Articular chondrocyte of knee joint (primary cell): Measurements from ENCODE around the gene USP17L10. TPM values are rescaled to one million over a fixed set of nuclear protein-coding genes. Genes with fewer than 3 reads are reported as not detected.

ENCODE experiments used
- total RNA-seq: library from RNA; depleted of rRNA; stranded (reverse); fragments of >200 nt; gene quantifications from 2 replicates; pipeline ENCODE4 v1.2.3, GENCODE V29; 2012

USP17L10 gene
- not detected in 2 replicates for total RNA-seq

GRCh38 chr4:9210357-9210756, at the start of gene USP17L10:
Gene USP17L10 (plus strand): TSS chr4:9210657. CDS start chr4:9210657, 0 bp downstream.

GRCh38 chr4:9169791-9170459, 40.5 kb upstream of the USP17L10 start, which contains the start of gene FAM90A26:
Gene FAM90A26 (plus strand): TSS chr4:9170409. CDS start chr4:9173173, 2,764 bp downstream.

GRCh38 chr4:9215105-9215504, 4.6 kb downstream of the USP17L10 start, which contains the start of gene USP17L11:
Gene USP17L11 (plus strand): TSS chr4:9215405. CDS start chr4:9215405, 0 bp downstream.

GRCh38 chr4:9219852-9220251, 9.4 kb downstream of the USP17L10 start, which contains the start of gene USP17L12:
Gene USP17L12 (plus strand): TSS chr4:9220152. CDS start chr4:9220152, 0 bp downstream.

GRCh38 chr4:9224596-9224995, 14.1 kb downstream of the USP17L10 start, which contains the start of gene USP17L13:
Gene USP17L13 (plus strand): TSS chr4:9224896. CDS start chr4:9224896, 0 bp downstream.

GRCh38 chr4:9234085-9234484, 23.6 kb downstream of the USP17L10 start, which contains the start of gene USP17L15:
Gene USP17L15 (plus strand): TSS chr4:9234385. CDS start chr4:9234385, 0 bp downstream.

GRCh38 chr4:9243579-9243978, 33.1 kb downstream of the USP17L10 start, which contains the start of gene USP17L17:
Gene USP17L17 (plus strand): TSS chr4:9243879. CDS start chr4:9243879, 0 bp downstream.

GRCh38 chr4:9247953-9248680, 37.7 kb downstream of the USP17L10 start, which contains the start of gene USP17L18:
Gene USP17L18 (plus strand): TSS chr4:9248630. CDS start chr4:9248630, 0 bp downstream.

GRCh38 chr4:9253078-9253477, 42.6 kb downstream of the USP17L10 start, which contains the start of gene USP17L19:
Gene USP17L19 (plus strand): TSS chr4:9253378. CDS start chr4:9253378, 0 bp downstream.

GRCh38 chr4:9257824-9258223, 47.4 kb downstream of the USP17L10 start, which contains the start of gene USP17L20:
Gene USP17L20 (plus strand): TSS chr4:9258124. CDS start chr4:9258124, 0 bp downstream.

Other genes starting within 250 kb of the USP17L10 start
- not detected in 2 replicates for gene FAM90A26, start 40.2 kb upstream of the USP17L10 start, total RNA-seq
- gene USP17L11, start 4.7 kb downstream of the USP17L10 start, total RNA-seq: not detected in 2 replicates
- gene USP17L12, start 9.5 kb downstream of the USP17L10 start, total RNA-seq: not detected in 2 replicates
- not detected in 2 replicates for gene USP17L13, start 14.2 kb downstream of the USP17L10 start, total RNA-seq
- gene USP17L15, start 23.7 kb downstream of the USP17L10 start, total RNA-seq: not detected in 2 replicates
- not detected in 2 replicates for gene USP17L17, start 33.2 kb downstream of the USP17L10 start, total RNA-seq
- gene USP17L18, start 38.0 kb downstream of the USP17L10 start, total RNA-seq: not detected in 2 replicates
- not detected in 2 replicates for gene USP17L19, start 42.7 kb downstream of the USP17L10 start, total RNA-seq
- not detected in 2 replicates for gene USP17L20, start 47.5 kb downstream of the USP17L10 start, total RNA-seq
- gene USP17L21, start 52.2 kb downstream of the USP17L10 start, total RNA-seq: not detected in 2 replicates
- gene USP17L22, start 57.0 kb downstream of the USP17L10 start, total RNA-seq: not detected in 2 replicates
- gene USP17L24, start 114.5 kb downstream of the USP17L10 start, total RNA-seq: not detected in 2 replicates
- not detected in 2 replicates for gene USP17L25, start 119.3 kb downstream of the USP17L10 start, total RNA-seq
- not detected in 2 replicates for gene USP17L26, start 124.0 kb downstream of the USP17L10 start, total RNA-seq
- gene USP17L5, start 128.7 kb downstream of the USP17L10 start, total RNA-seq: not detected in 2 replicates
- not detected in 2 replicates for gene USP17L27, start 133.5 kb downstream of the USP17L10 start, total RNA-seq
- not detected in 2 replicates for gene USP17L28, start 138.2 kb downstream of the USP17L10 start, total RNA-seq
- gene USP17L29, start 143.0 kb downstream of the USP17L10 start, total RNA-seq: not detected in 2 replicates
- not detected in 2 replicates for gene USP17L30, start 152.5 kb downstream of the USP17L10 start, total RNA-seq
- not detected in 2 replicates for gene DEFB131A, start 233.8 kb downstream of the USP17L10 start, total RNA-seq